Effector memory CD4-positive, alpha-beta T cell (primary cell): Measurements from ENCODE around the gene FLAD1.

ENCODE experiments used
- DNase-seq, 3 donors: peaks; one replicate each; pipeline ENCODE4 v3.0.0-alpha.2; 2020
- H3K27ac ChIP-seq: 2 replicates; pipeline ENCODE4 v1.7.0; 2013; ENCODE audit warnings: mild to moderate bottlenecking, low read length, moderate library complexity; ENCODE audit not compliant: insufficient read depth, poor library complexity, severe bottlenecking
- H3K27me3 ChIP-seq: replicated peaks from 2 replicates; pipeline ENCODE4 v1.7.0; 2013; ENCODE audit warnings: mild to moderate bottlenecking, low read length; ENCODE audit not compliant: insufficient read depth, control insufficient read depth, poor library complexity, severe bottlenecking
- H3K36me3 ChIP-seq: 2 replicates; pipeline ENCODE4 v1.7.0; 2013; ENCODE audit warnings: mild to moderate bottlenecking, low read length, moderate library complexity; ENCODE audit not compliant: control insufficient read depth, insufficient read depth
- H3K4me1 ChIP-seq: 2 replicates; pipeline ENCODE4 v1.7.0; 2013; ENCODE audit warnings: low read length, mild to moderate bottlenecking; ENCODE audit not compliant: control insufficient read depth, insufficient read depth, poor library complexity, severe bottlenecking
- H3K4me3 ChIP-seq: 2 replicates; pipeline ENCODE4 v1.7.0; 2013; ENCODE audit warnings: low read length, low read depth, mild to moderate bottlenecking; ENCODE audit not compliant: insufficient read depth, poor library complexity, severe bottlenecking
- H3K9me3 ChIP-seq: 2 replicates; pipeline ENCODE4 v1.7.0; 2013; ENCODE audit warnings: mild to moderate bottlenecking, low read length, moderate library complexity; ENCODE audit not compliant: control insufficient read depth

The FLAD1 gene

DNA sequence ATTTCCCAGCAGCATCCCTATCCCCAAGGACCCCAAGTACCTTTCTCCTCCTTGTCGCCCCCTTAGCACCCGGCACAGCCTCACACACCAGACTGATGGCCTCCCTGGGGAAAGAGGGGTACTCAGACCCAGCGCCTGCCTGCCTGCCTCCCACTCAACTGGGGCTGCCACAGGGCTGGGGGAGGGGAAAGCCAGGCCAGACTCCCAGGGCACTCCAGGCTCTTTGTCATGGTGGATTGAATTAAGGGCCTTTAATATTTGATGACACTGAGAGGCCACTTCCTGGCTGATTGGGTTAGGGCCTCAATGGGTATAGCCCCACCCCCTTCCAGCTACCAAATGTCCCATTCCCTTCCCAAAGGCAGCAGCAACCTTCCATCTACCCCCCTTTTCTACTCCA, 14.4 kb upstream of the FLAD1 start:
- Histone ChIP-seq H3K27me3 (no peaks in the 10 kb centered on the region), H3K4me1 (peaks cover 9% of the 10 kb centered on the region), H3K4me3 (no peak overlapping the region), H3K9me3 (no peaks in the 10 kb centered on the region), H3K27ac (peak overlapping the region; percentile 20), H3K36me3 (peaks cover 52% of the 10 kb centered on the region)
- DNase-seq = no peak

DNA sequence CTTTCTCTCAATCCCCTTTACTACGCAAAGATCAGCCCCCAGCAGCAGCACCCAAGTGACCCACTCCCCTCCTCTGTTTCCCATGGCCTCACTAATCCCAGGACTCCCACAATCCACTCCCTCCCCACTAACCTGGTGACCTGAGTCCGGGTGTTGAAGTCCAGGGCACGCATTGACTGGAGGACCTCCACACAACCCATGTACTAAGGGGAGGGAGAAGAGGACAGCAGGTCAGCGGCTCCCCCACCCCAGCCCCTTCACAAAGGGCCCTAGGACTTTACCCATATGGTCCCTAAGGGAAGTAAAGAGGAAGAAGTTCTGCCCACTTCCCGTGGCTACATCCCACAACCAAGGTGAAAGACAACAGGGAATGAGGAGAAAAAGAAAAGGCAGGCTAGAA, 13.9 kb upstream of the FLAD1 start:
- DNase-seq = no peak
- Histone ChIP-seq H3K36me3 (peaks cover 47% of the 10 kb centered on the region), H3K27me3 (no peaks in the 10 kb centered on the region), H3K27ac (peak overlapping the region; percentile 20), H3K4me3 (no peak overlapping the region), H3K9me3 (no peaks in the 10 kb centered on the region), H3K4me1 (peaks cover 9% of the 10 kb centered on the region)

DNA sequence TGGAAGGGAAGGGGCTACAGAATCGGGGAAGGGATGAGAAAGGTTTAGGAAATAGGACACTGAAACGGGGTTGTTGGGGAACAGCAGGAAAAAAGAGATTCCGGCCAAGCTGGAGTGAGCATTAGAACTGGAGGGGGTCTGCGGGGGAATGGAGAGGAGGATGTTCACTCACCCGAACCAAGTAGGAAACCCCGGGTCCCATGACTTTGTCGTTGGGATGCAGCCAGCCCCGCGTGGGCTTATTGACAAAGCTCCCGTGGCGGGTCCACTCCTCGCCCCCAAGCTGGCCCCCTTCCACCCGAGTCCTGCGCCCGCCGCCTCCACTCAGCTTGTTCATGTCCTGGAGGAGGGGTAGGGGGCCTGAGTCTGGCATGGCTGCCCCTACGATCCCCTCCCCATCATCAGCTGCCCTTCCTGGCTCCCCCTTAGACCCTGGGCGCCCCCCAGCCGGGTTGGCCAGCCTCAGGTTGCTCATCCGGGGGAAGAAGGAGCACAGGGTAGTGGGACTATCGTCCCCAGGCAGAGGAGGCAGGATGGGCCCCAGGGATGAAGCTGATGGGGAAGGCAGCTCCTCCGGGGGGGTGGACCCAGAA, 13.2 kb upstream of the FLAD1 start:
- no peaks in the 10 kb centered on the region for H3K9me3 ChIP-seq
- peaks cover 43% of the 10 kb centered on the region for H3K36me3 ChIP-seq
- no peaks in the 10 kb centered on the region for H3K27me3 ChIP-seq
- peak overlapping the region; percentile 23 for H3K27ac ChIP-seq
- DNase-seq = no peak
- H3K4me1 ChIP-seq = peaks cover 9% of the 10 kb centered on the region
- H3K4me3 ChIP-seq = no peak overlapping the region

DNA sequence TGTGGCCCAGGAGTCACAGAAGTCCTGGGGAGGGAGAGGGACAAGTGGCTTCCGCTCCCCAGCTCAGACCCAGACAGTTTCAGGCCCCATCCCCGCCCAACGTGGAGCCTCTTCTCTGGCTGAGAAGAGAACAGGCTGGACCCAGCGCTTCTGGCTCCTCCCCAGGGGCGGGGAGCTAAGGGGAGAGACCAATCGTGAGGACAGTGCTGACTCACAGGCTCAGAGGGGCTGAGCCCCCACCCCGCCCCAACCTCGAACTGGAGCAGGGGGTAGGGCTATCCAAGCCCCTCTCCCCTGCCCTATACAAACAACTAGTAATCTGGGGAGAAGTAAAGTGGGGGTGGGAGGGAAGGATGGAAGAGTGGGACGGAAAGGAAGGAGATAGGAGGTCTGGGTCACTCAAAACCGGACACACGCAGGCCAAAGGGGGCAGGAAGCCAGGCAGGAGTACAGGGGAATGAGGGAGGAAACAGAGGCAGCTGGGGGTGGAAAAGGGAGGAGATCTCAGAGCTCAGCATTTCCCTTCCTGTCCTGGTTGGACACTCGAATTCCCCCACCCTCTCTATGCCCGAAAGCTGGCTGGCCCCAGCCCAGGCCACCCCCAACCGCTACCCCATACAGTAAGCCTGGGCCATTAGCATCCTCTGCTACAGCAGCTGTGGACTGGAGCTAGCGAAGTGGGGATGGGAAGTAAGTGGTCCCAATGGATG, 12.4 kb upstream of the FLAD1 start, which contains the start of gene SHC1:
Gene SHC1, minus strand, starts transcription at position 117 of the 710 bp plus-strand sequence. CDS start 221 bp downstream, outside the sequence.
- Histone ChIP-seq H3K27ac (peak within 1 kb of the TSS; percentile 23), H3K4me3 (no peak within 1 kb of the TSS), H3K36me3 (peaks cover 35% of the 10 kb centered on the region), H3K27me3 (no peaks in the 10 kb centered on the region), H3K9me3 (no peaks in the 10 kb centered on the region), H3K4me1 (peaks cover 9% of the 10 kb centered on the region)
- DNase-seq = no peak

DNA sequence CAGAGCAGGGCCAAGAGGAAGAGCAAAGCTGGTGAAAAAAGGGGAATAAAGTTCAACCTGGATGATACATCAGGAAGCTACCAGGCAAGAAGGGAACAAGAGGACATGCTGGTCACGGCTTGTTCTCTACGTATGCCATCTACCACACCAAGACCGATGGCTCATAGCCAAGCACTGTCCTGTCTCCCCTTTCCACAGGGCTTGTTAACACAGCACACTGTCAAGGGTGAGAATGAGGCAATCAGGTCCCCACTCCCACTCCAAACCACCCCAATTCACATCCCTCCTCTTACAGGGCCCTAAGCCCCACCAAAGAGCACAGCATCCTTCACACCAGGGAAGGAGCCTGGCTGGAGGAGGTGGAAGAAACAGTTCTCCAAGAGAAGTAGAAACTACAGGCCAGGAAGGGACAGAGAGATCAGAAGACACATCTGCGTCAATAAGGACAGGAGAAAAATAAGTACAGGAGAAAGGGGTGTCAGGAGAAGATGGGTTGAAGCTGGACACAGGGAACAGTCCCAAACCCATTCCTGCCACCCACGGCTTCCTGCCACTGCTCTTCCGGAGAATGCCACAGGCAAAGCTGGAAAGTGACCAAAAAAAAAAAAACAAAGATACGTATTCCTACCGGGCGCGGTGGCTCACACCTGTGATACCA, 11.7 kb upstream of the FLAD1 start:
- DNase-seq = no peak
- no peaks in the 10 kb centered on the region for H3K27me3 ChIP-seq
- H3K27ac ChIP-seq = no peak overlapping the region
- no peaks in the 10 kb centered on the region for H3K9me3 ChIP-seq
- H3K4me1 ChIP-seq = peaks cover 9% of the 10 kb centered on the region
- H3K4me3 ChIP-seq = no peak overlapping the region
- peaks cover 28% of the 10 kb centered on the region for H3K36me3 ChIP-seq

DNA sequence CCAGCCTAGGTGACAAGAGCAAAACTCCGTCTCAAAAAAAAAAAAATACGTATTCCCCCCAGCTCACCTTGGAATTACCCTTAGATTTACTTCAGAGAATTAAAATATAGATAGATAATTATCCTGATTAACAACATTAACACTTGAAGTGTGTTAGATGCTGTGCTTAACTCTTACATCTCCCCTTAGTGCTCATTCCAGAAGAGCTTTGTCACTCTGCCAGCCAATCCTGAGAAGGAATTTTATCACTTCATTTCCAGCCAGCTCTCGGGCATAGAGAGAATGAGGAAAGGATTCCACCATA, 11.0 kb upstream of the FLAD1 start:
- peaks cover 22% of the 10 kb centered on the region for H3K36me3 ChIP-seq
- H3K27ac ChIP-seq = no peak overlapping the region
- no peak for DNase-seq
- no peaks in the 10 kb centered on the region for H3K27me3 ChIP-seq
- H3K4me1 ChIP-seq = peaks cover 9% of the 10 kb centered on the region
- H3K4me3 ChIP-seq = no peak overlapping the region
- no peaks in the 10 kb centered on the region for H3K9me3 ChIP-seq

DNA sequence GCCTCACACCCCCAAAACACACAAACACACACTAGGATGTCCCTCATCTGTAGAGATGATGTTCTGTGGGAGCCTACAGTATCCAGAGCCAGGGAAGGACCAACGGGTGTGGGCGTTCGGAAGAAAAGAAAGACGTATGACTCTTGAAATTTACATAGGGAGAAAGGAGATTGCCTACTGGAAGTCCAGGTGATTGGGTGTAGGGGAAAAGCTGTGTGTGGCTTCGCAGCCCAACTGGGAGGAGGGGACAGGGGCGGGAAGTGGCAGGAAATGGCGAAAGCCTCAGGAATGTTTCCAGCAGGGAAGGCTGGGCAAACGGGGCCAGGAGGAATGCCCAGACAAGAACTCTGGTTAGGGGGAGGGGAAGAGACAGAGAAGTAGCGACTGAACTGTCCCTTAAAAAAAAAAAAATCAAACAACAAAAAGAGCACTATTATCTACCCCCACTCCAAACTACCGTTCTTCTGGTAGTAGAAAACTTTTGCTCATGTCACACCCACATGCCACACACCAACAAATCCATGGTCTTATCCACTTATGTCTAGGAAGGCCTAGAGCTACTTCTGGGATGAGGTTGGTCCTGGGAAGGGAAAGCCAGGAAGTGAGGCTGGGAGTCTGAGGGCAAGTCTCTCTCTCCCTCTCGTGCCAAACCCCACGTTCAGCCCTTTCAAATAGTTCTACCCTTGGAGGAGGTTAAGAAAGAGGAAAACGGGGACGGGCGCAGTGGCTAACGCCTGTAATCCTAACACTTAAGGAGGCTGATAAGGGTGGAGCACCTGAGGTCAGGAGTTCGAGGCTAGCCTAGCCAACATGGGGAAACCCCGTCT, 10.4 kb upstream of the FLAD1 start:
- no peaks in the 10 kb centered on the region for H3K27me3 ChIP-seq
- H3K4me1 ChIP-seq = peaks cover 9% of the 10 kb centered on the region
- H3K36me3 ChIP-seq = peaks cover 17% of the 10 kb centered on the region
- no peak overlapping the region for H3K4me3 ChIP-seq
- H3K9me3 ChIP-seq = no peaks in the 10 kb centered on the region
- H3K27ac ChIP-seq = peak overlapping the region; percentile 95
- no peak for DNase-seq

DNA sequence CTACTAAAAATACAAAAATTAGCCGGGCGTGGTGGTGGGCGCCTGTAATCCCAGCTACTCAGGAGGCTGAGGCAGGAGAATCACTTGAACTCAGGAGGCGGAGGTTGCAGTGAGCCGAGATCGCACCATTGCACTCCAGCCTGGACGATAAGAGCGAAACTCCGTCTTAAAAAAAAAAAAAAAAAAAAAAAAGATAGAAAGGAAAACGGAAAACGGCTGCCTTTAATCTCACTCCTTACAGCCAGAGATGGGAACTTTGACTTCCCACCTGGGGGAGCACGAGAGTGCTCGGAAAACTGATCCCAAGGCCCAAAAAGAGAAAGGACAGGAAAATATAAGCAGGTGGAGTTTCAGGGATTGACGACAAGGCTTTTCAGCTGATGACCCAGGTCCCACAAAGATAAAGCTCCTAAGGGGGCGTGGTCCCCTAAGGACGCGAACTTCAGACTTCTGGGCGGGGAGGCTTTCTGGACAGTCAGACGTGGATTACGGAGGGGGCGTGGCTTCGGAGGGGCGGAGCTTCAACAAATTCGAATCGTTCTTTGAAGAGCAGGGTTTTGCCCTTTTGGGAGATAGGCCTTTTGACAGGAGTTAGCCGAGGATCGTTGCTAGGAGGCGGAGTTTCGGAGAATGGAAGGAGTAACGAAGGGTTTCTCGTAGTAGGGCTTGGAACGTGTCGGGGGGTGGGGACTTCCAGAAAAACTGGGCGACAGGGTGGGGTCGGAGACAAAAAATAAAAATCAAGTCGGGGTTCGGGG, 9.6 kb upstream of the FLAD1 start:
- peaks cover 9% of the 10 kb centered on the region for H3K4me1 ChIP-seq
- DNase-seq = peak; percentile 83 to 92 (median 90)
- H3K9me3 ChIP-seq = no peaks in the 10 kb centered on the region

DNA sequence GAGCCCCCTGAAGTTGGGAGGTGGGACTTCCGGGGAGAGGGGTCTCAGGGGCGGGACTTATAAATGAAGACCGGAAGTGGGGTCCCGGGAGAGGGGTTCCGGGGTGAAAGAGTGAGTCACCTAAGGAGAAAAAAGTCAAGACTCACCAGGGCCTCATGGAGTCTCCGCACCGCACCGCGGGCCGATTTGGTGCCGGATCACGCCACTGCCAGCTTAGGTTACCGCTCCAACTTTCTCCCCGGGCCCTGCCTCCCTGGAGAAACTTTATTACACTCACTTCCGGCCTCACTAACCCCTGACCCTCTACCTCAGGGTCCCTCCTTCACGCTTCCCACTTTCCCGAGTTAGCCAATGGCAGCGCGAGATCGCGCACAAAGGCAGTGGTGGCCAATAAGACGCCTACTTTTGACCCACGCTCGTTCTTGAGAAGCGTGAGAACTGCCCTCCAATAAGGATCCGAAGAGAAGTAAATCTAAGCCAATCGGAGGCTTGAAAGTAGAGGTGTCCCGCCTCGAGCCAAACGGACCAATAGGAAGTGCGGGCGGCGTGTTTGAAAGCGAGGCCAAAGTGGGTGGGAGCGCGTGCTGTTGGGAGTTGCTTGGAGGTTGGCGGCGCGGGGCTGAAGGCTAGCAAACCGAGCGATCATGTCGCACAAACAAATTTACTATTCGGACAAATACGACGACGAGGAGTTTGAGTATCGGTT, 8.9 kb upstream of the FLAD1 start, which contains the start of gene CKS1B:
Gene CKS1B, plus strand, starts transcription at position 580 of the 706 bp plus-strand sequence. Its CDS starts 65 bp downstream, at position 645.
- Histone ChIP-seq H3K4me3 (peak within 1 kb of the TSS; percentile 64), H3K27ac (peak within 1 kb of the TSS; percentile 95), H3K27me3 (no peaks in the 10 kb centered on the region), H3K4me1 (peaks cover 9% of the 10 kb centered on the region), H3K9me3 (no peaks in the 10 kb centered on the region), H3K36me3 (peaks cover 11% of the 10 kb centered on the region)
- DNase-seq = peak; percentile 95 to 97 (median 96)

More for the DNA sequence above, 9.6 kb upstream of the FLAD1 start:
- Histone ChIP-seq H3K36me3 (peaks cover 11% of the 10 kb centered on the region), H3K27ac (peak overlapping the region; percentile 95), H3K27me3 (no peaks in the 10 kb centered on the region), H3K4me3 (peak overlapping the region; percentile 64)
